ENCODE data around the gene NEK1.
A peak's percentile ranks its signal among the peaks of the same experiment; 100 is the strongest.
"Not testable (repeated sequence)": the region's sequence is repeated elsewhere in the genome, so short reads cannot be mapped to it uniquely, and the experiment has no call there.

NEK1 gene

DNA sequence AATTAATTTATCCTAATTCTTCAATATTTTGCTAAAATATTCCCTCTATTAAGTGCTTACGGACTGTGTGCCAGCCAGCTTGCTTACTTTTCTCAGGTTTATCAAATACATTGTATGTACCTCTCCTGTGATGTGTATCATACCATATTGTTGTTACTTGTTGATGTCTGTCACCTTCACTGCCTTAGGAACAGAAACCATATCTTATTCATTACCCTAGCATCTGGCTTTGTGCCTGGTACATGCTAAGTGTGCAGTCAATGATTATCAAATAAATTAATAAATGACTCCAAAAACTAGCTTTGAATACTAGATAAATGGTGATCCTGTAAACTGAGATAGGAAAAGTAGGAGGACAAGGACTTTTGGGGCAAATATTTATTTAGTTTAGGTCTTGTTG is 14.9 kb upstream of the NEK1 start:
- DNase-seq: no peak

DNA sequence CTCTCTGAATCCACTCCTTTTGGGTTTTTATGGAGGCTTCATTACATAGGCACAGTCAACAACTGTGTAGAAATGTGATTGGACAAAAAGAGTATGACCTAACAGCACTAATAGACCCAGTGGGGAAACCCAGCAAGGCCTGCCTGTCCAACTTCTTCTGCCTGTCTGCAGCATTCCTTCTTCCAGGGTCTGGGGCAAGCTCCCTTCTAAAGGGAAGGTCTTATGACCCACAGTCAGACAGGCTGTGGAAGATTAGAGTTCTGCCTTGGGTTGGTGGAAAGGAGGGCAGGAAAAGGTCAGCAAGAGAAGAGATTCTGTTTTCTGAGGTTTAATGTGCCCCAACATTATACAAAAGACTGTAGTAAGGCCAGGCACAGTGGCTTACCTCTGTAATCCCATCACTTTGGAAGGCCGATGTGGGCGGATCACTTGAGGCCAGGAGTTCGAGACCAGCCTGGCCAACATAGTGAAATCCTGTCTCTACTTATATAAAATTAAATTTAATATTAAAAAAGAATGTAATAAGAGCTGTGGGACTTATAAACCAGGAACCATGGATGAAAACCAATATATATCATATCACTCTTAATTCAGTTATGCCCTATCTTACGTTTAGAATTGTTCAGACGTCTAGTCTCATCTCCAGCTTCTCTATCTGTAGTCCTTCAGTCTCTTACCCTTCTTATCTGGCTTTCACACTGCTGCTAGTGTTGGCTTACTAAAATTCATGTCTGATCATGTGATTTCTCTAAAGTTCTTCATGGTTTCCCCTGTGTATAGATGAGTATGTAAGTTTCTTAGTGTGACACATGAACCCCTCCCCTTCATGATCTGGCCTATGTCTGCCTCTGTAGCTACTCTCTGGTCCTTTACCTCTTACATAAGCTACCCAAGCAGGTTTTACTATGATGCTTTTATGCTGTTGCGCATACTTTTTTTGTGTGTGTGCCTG is 14.2 kb upstream of the NEK1 start:
- DNase-seq: no peak

DNA sequence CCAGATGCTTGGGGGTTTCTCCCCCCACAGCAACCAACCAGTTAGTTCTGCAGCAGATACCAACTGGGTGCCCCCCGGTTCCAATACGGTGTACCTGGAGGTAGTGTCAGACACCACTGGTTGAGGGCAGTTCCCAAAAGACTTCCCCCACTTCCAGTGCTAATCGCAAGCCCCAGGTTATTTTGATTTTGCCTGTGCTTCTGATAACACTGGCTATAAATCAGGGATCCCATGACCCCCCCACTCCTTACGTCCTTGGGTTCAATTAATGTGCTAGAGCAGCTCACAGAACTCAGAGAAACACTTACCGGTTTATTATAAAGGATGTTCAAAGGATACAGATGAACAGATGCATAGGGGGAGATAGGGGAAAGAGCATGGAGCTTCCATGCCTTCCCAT is 13.5 kb upstream of the NEK1 start:
- no peak for DNase-seq

DNA sequence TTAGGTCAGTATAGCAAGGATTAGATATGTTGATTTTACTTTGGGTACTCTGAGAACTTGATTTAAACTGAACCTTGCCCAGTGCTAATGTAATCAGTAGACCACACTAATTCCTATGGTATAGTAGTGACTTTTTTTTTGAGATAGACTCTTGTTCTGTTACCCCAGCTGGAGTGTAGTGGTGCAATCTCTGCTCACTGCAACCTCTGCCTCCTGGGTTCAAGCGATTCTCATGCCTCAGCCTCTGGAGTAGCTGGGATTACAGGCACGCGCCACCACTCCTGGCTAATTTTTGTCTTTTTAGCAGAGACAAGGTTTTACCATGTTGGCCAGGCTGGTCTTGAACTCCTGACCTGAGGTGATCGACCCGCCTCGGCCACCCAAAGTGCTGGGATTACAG is 11.6 kb upstream of the NEK1 start:
- not testable (repeated sequence) for DNase-seq

DNA sequence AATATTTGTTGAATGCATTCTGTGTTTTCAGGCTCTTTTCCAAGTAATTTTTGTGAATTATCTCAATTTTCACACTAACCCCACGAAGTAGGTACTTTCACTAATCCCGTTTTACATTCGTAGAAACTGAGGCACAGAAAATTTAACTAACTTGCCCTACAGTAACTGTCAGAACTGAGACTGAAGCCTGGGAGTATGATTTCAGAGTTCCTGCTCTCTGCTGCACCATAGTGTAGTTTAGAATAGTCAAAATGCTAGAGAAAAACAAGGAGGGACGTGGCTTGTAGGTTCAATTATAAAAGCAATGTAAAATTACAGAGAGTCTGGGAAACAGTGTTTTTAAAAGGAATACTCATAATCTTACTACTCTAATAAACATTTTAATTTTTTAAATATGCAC is 10.2 kb upstream of the NEK1 start:
- DNase-seq: no peak

DNA sequence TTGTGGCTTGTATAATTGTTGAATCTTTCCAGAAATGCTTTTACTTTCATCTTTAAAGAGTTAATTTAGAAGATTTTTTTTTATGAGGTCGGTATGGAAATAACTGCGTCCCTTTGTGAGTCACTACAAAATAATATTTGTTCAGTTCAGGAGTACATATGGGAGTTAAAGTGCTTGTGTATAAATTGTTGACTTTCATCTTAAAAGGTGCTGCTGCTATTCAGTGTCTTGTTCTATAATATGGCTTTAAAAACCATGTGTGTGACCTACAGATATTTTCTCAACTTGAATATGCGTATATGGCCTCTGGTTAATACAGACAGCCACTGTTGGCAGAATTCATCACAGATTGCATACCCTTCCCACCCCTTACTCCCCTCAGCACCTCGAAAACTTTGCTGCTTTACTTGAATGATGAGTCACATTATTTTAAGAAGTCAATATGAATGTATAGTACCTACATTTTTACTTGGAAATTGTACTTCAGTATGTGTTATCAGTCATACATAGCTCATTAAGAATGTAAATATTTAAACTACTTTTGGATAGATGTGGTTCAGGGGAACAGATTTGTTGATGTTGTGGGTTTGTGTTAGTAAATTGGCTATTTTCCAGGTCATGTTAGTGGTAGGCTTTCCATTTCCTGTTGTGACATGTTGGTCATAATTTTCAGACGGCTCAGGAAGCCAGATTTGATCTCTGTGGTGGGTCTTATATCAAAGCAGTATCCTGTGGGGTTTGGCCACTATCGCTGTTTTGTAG is 9.5 kb upstream of the NEK1 start:
- DNase-seq: no peak

DNA sequence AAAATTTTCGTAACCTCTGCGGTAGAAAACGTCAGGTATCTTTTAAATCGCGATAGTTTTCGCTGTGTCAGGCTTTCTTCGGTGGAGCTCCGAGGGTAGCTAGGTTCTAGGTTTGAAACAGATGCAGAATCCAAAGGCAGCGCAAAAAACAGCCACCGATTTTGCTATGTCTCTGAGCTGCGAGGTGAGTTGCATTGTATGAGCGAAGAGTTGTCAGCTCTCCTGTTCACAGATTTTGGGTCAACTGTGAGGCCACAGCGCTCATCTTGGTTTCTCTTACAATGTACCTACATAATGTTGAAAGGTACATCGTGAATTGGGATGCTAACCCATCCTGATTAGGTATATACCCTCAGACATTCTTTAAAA is 8.5 kb upstream of the NEK1 start:
- no peak for DNase-seq

DNA sequence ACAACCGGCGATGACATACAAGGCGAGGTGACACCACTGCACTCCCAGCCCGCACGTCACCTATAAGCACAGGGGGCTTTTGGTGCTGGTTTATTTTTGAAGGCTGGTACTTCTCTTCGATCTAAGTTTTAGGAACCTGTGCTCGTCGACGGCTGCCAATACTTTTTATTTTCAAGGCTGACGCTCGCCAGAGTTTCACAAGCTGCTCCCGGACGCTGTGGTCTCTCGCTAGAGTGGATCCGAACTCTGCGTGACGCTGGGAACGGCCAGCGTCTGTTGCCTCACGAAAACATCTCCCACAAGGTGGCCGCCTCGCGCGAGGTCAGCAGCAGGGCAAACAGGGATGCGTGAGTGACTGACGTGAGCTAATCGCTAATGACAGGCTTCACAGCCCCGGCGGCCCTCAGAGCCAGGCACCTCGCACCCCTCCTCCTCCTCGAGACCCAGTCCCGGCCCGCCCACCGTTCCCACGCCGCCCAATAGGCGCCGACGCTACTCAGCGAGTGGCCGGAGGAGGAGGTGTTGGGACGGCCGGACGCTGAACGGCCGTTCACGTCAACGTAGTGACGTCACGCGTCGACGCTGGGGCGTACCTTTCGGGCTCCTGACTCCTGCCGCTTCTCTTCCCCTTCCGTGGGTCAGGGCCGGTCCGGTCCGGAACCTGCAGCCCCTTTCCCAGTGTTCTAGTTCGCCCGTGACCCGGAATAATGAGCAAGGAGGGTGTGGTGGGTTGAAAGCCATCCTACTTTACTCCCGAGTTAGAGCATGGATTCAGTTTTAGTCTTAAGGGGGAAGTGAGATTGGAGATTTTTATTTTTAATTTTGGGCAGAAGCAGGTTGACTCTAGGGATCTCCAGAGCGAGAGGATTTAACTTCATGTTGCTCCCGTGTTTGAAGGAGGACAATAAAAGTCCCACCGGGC is 7.8 kb upstream of the NEK1 start, which contains the start of gene CLCN3:
Gene CLCN3 (plus strand): TSS at position 621 of the 922 bp plus-strand sequence. CDS start 15,351 bp downstream, outside the sequence.
- DNase-seq: peak; percentile 86

DNA sequence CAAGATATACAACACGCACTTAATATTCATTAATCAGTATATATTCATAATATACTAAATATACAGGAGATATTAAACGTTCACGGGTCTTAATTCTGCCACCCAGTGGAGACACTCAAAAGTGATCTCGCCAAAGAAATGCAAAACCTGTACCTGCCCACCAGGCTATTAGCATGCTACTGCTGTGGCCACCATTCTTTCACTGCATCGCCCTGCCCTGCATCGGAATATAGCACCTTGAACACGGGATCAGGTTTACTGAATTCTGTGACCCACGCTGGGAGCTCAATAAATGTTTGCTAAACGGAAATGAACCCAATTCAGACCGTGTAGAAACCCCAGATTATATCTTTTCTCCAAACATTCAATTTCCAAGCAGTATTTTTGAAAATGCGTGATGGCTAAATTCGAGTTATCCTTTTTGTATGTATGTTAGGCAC is 7.2 kb upstream of the NEK1 start:
- no peak for DNase-seq

DNA sequence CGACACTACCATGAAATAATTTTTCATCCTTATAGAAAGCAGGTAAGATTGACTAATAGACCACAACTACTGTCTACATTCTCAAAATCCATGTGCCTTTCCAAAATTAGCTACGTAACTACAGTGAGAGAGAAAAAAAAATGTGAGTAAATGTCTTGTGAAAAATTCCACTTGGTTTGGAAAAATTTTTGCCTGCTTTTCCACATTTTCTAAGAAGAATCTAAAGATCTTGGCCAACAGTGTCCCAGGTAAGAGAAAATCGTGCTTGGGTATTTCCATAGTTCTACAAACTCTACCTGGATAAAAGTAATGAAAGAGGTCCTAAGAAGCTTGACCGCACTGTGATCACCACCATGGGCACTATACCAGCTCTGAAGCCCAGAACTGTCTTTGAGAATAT is 6.6 kb upstream of the NEK1 start:
- DNase-seq: no peak

DNA sequence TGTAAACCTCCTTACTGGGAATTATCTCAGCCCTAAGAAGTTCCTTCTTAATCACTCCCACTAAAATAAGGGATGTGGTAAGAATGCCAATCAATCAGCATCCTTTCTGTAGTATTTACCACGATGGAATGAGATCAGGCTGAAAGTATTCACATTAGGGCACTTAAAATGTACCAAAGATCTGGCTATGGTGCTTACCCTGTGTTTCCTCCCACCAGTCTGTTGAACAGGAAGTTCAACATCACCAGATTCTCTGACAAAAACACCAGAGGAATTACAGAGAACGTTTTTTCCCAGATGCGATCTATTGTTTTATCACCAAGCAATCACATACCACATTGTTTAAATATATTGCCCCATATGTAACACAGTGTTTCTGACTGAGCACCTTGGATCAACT is 5.9 kb upstream of the NEK1 start:
- no peak for DNase-seq

DNA sequence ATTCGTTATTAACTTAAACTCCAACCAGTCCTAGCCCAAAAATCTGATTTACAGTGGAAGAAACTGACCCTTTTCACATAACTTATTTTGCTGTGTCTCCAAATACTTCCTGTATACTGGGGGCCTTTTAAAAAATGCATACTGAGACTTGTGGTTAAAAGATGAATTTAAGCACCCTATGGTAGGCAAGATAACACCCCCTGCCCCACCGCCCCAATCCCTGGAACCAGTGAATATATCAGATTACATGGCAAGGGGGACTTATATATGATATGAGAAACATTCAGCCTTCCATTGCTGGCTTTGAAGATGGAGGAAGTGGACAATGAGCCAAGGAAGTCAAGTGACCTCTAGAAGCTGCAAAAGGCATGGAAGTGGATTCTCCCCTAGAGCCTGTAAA is 4.9 kb upstream of the NEK1 start:
- DNase-seq: no peak

DNA sequence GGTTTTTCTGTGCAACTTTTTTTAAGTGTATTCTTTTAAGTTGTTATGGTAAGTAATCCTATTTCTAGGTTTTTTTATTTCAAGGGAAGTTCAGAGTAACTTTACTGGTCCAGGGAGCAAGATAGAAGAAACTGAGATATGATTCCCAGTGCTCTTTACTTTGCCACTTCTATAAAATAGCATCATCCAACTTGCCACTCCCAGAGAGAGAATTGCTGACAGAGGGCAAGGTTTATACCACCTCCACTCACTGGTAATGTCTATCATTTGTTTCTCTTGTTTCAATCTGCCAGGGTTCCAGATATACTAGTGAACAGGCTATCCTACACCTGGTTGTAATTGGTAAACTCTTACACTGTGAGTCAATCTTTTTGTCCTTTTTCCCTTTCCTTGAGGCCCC is 4.5 kb upstream of the NEK1 start:
- no peak for DNase-seq

DNA sequence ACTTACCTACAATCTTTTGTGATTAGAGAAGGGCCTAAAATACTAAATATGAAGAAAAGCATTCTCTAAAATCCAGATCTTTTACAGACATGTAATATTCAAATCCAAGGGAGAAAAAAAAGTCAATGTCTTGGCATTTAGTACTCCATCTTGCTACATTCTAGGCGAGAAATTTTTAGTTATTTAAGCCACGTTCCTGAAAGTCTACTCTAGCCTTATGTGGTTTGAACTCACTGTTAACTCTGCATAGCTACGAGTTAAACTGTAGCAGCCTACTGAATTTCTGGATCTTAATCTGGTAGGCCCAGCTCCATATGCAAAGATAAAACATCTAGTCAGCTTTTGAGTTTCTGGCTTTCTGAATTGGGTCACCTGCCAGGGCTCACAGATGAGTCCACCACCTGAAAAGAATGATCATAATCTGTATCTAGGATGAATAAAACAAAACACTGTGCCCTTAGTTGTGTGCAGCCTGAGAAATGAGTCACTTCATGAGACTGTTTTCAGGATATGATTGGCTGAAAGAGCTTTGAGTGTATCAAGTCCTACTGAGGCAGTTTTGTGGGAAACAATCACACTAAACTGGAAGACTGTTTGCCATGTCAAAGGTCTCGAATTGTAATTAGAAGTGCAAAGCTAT is 3.2 kb upstream of the NEK1 start:
- DNase-seq: no peak

DNA sequence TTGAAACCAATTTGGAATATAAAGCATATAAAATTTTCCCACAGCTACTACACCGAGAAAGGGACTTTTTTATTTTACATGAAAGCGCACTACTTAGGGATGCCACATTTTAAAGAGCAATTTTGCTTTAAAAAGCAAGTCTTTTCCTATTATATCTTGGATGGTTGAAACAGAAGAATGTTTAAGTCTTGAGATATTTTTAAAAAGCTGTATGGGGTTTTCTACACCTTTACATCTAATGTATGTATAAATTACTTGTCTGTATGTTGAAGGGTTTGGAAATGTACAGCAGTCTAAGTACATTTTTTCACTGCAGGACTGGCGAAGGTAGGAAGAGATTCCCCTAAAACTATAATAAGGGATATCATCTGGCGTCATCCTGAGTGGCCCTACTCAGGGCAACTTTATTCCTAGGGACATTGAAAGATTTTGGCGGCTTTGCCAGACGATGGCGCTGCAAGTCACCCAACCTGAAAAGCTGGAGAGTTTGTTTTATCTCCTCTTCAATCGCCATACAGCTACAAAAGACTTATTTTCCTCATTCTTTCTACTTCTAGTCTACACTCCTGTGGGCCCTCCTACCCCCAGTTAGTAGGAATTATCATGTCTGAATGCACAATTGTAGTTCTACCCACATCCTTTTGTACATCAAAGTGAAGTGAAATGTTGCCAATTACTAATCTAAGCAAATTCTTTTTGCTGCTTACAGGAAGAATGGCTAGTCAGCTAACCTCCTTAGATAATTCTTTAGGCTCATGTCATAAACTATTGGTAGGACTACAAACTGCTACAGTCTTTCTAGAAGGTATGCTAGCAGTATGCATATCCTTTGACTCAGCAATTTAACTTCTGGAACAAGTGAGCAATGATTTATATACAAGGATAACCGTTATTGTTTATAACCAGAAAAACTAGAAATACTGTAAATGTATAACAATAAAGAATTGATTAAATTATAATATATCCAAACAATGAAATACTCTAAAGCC is 782 bp upstream of the NEK1 start:
- no peak for DNase-seq

DNA sequence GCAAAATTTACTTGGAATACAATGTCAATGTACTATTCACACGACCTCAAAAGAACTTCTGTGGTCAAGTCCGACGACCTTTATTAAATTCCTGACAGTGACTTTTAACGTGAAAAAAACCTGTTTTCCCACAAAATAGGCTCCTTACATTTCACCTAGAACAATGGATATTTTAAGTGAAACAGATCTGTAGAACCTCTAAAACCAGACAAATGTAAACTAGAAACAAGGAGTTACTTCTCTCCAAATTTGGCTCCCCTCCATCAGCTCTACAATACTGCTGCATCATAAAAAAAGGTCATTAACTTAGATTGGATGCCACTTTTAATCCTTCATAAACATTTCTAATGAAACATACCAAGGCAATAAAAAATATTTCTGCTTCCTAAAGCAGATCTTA is 1.2 kb downstream of the NEK1 start:
- no peak for DNase-seq

DNA sequence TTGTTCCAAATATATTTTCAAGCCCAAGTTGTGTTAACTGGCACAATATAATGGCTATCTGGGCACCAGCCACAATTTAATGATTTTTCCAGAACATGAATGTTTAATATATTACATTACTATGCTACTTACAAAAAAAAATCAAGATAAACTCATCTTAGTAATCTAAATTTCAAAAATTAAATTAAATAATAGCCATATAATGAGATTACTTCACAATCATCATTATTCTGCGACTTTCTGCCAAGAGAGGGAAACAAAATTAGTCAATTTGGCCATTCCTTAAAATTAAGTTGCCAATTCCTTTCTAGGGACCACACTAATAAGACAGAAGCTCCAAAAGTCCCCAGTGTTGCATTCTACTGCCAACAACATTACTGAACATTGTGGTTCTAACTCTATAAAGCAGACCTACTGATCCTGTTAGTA is 7.5 kb downstream of the NEK1 start:
- DNase-seq: no peak

DNA sequence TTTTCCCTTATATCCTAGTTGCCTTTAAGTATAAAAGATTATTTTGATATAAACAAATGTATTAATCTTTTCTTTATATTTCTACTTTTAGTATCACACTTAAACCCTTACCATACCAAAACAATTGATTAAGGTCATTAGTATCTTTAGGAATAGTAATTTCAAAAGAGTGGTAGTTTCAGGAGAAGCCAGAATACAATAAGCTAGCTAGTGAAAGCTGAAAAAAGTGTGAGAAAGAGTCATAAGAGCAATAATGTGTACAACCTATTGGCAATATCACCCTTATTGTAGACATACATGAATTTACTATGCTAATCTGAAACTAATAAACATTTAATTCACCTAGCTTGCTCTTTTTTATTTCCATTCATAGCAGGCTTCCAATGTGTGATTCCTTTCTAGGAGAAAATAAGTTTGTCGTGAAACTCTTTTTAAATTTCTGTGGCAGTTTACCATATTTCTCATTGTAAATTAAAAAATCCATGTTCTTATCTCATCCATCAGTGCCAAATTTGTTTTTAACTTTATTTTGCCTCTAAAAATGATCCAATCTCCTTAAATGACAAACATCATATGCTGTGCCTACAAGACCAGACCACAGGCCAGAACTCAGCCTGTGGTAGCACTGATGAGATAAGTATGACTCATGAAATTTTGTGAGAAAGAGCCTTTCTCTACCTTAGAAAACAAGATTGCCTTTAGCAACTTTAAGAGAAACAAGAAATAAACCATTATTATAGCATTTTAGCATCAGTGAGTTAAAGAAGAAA is 8.1 kb downstream of the NEK1 start:
- DNase-seq: no peak

DNA sequence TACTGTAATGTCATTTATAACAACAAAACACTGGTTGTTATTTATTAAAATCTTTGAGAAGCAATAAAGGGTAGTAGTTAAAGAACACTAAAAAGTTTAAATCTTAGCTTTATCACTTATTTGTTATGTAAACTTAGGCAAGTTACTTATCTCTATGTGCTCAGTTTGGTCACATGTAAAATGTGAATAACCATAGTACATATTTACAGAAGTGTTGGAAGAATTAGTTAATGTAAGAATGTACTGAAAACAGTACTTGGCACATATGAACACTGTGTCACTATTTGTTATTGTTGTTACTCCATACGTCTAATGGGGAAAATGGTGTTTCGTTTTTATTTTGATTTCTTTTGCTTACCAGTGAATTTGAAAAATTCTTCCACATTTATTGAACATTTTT is 9.1 kb downstream of the NEK1 start:
- no peak for DNase-seq

DNA sequence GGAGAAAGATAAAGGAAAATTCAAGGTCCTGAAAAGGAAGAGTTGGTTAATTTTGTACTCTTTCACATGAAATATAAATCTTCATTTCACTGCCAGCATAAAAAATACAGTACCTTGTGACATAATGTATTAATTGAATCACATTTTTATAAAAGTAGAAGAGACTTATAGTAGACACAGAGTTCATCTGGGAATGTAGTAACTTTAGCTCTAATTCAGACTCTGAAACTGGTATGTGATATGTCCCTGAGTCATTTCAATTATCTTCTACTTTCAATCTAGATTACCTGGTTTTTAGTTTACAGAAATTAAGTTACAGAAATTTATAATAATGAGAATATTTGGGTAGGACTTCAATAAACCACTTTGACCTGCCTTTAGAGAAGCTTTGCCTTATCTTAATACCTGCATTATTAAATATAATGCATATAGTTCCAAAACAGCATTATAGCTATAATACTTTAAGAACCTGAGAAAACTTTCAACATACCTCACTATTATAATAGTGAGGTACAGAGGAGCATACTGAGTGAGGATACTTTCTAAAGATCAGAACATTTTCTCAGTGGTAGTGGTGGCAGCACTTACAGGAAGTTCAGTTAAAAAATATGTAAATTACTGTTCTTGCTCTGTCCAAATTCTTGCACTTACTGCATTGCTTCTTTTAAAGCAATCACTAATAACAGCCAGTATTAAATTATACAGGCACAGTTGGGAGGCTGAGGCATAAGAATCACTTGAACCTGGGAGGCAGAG is 11.2 kb downstream of the NEK1 start:
- no peak for DNase-seq

Measured in NCI-H2107 (cell line).